GM21360 (cell line): ENCODE data around the gene FAM83E.
"Not testable (repeated sequence)": the region's sequence is repeated elsewhere in the genome, so short reads cannot be mapped to it uniquely, and the experiment has no call there.

Source experiments
- ATAC-seq: cut with Tn5 transposase; IDR thresholded peaks from one replicate; pipeline ENCODE4 v1.9.1; 2021; ENCODE audit warnings: mild to moderate bottlenecking, moderate library complexity; ENCODE audit not compliant: unreplicated experiment

FAM83E gene

DNA sequence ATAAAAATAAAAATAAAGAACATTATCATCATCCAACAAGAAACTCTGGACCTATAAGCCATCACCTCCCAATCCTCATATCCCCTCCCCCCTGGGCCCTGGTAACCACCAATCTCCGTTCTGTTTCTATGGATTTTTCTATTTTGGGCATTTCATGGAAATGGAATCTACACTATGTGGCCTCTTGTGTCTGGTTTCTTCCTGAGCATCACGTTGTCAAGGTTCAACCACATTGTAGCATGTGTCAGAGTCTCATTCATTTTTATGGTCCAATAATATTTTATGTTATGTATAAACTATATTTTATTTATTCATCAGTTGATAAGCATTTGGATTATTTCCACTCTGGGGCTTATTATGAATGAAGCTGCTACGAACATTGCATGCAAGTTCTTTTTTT lies 36.0 kb downstream of the FAM83E start:
- ATAC-seq = no peak

DNA sequence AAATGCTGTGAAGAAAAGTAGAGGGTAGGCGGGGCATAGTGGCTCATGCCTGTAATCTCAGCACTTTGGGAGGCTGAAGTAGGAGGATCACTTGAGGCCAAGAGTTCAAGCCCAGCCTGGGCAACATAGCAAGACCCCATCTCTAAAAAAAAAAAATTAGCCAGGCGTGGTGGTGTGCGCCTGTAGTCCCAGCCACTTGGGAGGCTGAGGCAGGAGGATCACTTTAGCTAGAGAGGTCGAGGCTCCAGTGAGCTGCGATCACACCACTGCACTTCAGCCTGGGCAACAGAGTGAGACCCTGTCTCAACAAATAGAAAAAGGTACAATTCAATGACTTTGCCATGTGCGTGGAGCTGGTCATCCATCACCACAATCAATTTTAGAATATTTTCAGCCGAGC lies 37.0 kb downstream of the FAM83E start:
- ATAC-seq = not testable (repeated sequence)

- no peak for ATAC-seq
Measured at GRCh38 chr19:48575931-48576622, 38.8 kb downstream of the FAM83E start.

DNA sequence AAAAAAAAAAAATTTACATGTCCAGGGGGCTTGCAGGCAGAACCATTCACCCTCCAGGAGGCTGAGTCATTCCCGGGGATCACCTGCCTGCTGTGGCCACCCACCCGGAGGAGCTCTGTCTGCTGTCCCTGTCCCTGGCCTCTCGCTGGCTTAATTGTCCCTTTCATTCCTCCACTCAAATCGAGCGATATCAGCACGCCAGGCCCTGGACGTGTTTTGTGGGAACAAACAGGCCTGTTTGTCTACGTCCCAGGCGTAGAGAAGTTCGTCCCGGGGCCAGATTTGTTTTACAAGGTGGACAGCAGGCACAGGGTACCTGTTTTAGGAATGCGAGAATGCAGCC lies 41.7 kb downstream of the FAM83E start:
- no peak for ATAC-seq

DNA sequence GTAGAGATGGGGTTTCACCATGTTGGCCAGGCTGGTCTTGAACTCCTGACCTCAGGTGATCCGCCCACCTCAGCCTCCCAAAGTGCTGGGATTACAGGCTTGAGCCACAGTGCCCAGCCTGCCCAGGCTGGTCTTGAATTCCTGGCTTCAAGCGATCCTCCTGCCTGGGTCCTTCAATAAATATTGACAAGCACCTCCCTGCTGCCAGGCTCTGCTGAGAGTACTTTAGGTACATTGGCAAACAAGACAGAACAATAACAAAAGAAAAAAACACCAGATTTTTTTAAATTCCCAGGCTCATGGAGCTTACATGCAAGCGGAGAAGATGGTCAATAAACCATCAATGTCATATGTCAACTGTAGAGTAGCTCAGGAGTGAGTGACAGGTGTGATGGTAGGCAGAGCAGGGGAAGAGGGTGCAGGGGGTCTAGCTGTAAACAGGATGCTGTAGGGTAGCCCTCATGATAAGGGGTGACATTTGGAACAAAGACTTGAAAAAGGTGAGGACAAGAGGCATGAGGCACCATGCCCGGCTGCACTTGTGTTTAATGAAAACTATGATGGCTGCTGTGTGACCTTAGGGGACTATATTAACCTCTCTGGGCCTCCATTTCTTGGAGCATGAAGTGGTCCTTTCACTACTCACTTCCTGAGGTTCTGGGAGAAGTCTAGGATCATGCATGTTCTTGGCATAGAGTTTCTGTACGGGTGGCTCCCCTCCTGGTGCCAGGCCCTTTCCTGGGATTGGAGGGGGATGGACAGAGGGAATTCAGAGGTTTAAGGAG lies 43.3 kb downstream of the FAM83E start:
- no peak for ATAC-seq

GRCh38 chr19:48569814-48570213 lies 45.1 kb downstream of the FAM83E start:
- ATAC-seq = no peak

DNA sequence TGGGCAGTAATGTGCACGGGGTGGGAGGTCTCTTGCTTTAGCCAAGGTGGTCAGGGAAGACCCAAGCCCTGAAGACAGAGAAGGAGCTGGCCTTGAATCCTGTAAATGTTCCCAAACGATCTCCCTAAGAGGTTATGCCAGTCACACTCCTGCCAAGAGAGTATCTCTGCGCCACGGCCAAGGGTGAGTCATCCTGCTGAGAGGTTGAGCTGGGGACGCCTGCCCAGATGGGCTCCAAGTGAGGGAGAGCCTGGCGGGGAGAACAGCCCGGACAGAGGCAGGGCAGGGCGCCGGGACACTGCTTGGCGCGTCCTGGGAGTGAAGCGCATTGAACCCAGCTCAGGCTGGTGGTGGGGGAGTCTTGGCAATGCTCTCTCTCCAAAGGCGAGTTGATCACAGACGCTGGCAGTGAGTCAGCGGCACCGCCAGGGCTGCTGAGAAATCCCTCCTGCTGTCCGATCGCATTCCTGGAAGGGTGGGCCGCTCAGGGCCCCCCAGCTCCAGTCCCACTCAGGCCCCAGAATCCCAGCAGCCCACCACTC lies 46.5 kb downstream of the FAM83E start:
- ATAC-seq = no peak

DNA sequence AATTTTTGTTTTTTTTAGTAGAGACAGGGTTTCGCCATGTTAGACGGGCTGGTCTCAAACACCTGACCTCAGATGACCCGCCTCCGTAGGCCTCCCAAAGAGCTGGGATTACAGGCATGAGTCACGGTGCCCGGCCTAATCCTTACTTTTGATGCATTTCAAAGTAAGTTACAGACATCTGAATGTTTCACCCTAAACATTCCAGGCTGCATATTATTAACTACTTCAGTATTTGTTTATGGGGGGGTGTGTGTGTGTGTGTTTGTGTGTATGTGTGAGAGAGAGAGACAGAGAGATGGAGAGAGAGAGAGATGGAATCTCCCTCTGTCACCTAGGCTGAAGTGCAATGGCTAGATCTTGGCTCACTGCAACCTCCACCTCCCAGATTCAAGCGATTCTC lies 49.8 kb downstream of the FAM83E start:
- no peak for ATAC-seq
